ENCODE measurements around the gene ZNF217. TPM values are rescaled to one million over a fixed set of nuclear protein-coding genes. Genes with fewer than 3 reads are reported as not detected.

Gene ZNF217
- polyA plus RNA-seq, 1 donor from 2014 or later, result 1.9 TPM

DNA sequence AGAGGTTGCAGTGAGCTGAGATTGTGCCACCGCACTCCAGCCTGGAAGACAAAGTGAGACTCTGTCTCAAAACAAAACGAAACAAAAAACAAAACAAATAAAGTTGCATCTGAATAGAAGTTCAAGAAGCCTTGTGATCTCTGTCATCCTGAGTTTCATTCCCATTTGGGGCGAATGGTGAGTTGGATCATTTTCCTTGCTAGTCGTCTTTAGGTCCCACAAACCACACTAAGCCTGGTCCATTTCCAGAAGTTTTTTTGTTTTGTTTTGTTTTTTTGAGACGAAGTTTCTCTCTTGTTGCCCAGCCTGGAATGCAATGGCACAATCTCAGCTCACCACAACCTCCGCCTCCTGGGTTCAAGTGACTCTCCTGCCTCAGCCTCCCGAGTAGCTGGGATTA, 33.8 kb downstream of the ZNF217 start:
- no peaks in the 10 kb centered on the region for H3K79me2 ChIP-seq (replicated peaks; ENCODE audit: insufficient read depth, low read length)
- no peak overlapping the region for H3K4me2 ChIP-seq (ENCODE audit: low read length)
- H3K36me3 ChIP-seq (ENCODE audit: insufficient read depth, low read length), result no peaks in the 10 kb centered on the region
- no peaks in the 10 kb centered on the region for H3K9me2 ChIP-seq (ENCODE audit: insufficient read depth, low read length)
- H3K27me3 ChIP-seq (ENCODE audit: insufficient read depth, low read depth, low read length), result no peaks in the 10 kb centered on the region
- no peaks in the 10 kb centered on the region for H4K20me1 ChIP-seq (ENCODE audit: insufficient read depth)
- no peak overlapping the region for H2AFZ ChIP-seq (ENCODE audit: low read depth, low read length)
- H3K4me3 ChIP-seq (ENCODE audit: low read length), result no peak overlapping the region
- no peak overlapping the region for H3K27ac ChIP-seq (ENCODE audit: low read length)
- H3F3A ChIP-seq (ENCODE audit: insufficient read depth, low read length, poor library complexity, severe bottlenecking), result no peaks in the 10 kb centered on the region
- TF ChIP-seq EP300 (conservative IDR thresholded peaks at IDR 0.05; ENCODE audit: poor library complexity, severe bottlenecking) (no peak), POLR2AphosphoS5 (IDR thresholded peaks at IDR 0.05) (no peak)
- H3K9me3 ChIP-seq (ENCODE audit: low read length), result no peaks in the 10 kb centered on the region
- no peak overlapping the region for H3K9ac ChIP-seq (ENCODE audit: low read length)

DNA sequence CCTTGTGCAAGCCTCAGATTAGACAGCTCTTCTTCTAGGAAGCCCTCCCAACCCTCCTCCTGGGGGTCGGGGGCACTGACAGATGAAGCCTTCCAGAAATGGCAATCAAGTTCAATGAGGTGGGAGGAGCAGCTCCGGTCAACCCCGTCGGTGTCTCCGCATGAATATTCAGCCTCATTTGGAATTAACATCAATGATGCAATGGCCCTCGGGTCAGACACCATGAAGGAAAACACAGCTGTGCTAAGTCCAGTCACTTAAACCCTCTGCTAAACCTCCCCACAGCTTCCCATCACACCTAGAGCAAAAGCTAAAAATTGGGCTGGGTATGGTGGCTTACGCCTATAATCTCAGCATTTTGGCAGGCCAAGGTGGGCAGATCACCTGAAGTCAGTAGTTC, 36.5 kb downstream of the ZNF217 start:
- Histone ChIP-seq H3K36me3 (ENCODE audit: insufficient read depth, low read length) (no peaks in the 10 kb centered on the region), H3K9ac (ENCODE audit: low read length) (no peak overlapping the region), H3K4me2 (ENCODE audit: low read length) (no peak overlapping the region), H3K27me3 (ENCODE audit: insufficient read depth, low read depth, low read length) (no peaks in the 10 kb centered on the region), H3F3A (ENCODE audit: insufficient read depth, low read length, poor library complexity, severe bottlenecking) (no peaks in the 10 kb centered on the region), H3K4me3 (ENCODE audit: low read length) (no peak overlapping the region), H4K20me1 (ENCODE audit: insufficient read depth) (no peaks in the 10 kb centered on the region), H3K79me2 (replicated peaks; ENCODE audit: insufficient read depth, low read length) (no peaks in the 10 kb centered on the region), H2AFZ (ENCODE audit: low read depth, low read length) (no peak overlapping the region), H3K9me2 (ENCODE audit: insufficient read depth, low read length) (no peaks in the 10 kb centered on the region), H3K9me3 (ENCODE audit: low read length) (no peaks in the 10 kb centered on the region), H3K27ac (ENCODE audit: low read length) (no peak overlapping the region)
- TF ChIP-seq POLR2AphosphoS5 (IDR thresholded peaks at IDR 0.05), result no peak
- TF ChIP-seq, protein P1, sequence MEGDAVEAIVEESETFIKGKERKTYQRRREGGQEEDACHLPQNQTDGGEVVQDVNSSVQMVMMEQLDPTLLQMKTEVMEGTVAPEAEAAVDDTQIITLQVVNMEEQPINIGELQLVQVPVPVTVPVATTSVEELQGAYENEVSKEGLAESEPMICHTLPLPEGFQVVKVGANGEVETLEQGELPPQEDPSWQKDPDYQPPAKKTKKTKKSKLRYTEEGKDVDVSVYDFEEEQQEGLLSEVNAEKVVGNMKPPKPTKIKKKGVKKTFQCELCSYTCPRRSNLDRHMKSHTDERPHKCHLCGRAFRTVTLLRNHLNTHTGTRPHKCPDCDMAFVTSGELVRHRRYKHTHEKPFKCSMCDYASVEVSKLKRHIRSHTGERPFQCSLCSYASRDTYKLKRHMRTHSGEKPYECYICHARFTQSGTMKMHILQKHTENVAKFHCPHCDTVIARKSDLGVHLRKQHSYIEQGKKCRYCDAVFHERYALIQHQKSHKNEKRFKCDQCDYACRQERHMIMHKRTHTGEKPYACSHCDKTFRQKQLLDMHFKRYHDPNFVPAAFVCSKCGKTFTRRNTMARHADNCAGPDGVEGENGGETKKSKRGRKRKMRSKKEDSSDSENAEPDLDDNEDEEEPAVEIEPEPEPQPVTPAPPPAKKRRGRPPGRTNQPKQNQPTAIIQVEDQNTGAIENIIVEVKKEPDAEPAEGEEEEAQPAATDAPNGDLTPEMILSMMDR (IDR thresholded peaks at IDR 0.05; ENCODE audit: poor library complexity, severe bottlenecking), result no peak
- TF ChIP-seq EZH2 (IDR thresholded peaks at IDR 0.05; ENCODE audit: borderline replicate concordance, insufficient read depth, low read length, poor library complexity, severe bottlenecking), result no peak

DNA sequence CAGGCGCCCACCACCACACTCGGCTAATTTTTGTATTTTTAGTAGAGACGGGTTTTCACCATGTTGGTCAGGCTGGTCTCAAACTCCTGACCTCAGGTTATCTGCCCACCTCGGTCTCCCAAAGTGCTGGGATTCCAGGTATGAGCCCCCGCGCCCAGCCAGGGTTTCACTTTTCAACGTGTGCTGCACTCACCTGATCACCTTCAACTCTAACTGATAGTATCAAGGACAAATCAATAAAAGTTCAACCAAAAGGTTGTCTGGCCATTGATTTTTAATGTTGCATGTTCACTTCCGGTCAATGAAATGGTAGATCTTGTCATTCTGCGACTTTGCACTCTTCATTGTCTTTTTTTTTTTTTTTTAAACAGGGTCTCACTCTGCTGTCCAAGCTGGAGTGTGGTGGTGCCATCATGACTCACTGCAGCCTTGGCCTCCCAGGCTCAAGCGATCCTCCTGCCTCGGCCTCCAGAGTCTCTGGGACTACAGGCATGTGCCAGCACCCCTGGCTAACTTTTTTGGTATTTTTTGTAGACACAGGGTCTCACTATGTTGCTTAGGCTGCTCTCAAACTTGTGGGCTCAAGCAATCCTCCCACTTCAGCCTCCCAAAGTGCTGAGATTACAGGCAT, 37.3 kb downstream of the ZNF217 start:
- Histone ChIP-seq H2AFZ (ENCODE audit: low read depth, low read length) (no peak overlapping the region), H3F3A (ENCODE audit: insufficient read depth, low read length, poor library complexity, severe bottlenecking) (no peaks in the 10 kb centered on the region), H3K9ac (ENCODE audit: low read length) (no peak overlapping the region), H3K36me3 (ENCODE audit: insufficient read depth, low read length) (no peaks in the 10 kb centered on the region), H3K79me2 (replicated peaks; ENCODE audit: insufficient read depth, low read length) (no peaks in the 10 kb centered on the region), H3K4me3 (ENCODE audit: low read length) (no peak overlapping the region), H3K27me3 (ENCODE audit: insufficient read depth, low read depth, low read length) (no peaks in the 10 kb centered on the region), H3K9me3 (ENCODE audit: low read length) (no peaks in the 10 kb centered on the region), H3K9me2 (ENCODE audit: insufficient read depth, low read length) (no peaks in the 10 kb centered on the region), H4K20me1 (ENCODE audit: insufficient read depth) (no peaks in the 10 kb centered on the region), H3K4me2 (ENCODE audit: low read length) (no peak overlapping the region), H3K27ac (ENCODE audit: low read length) (no peak overlapping the region)
- TF ChIP-seq, protein P1 (IDR thresholded peaks at IDR 0.05; ENCODE audit: poor library complexity, severe bottlenecking), result no peak
- no peak for TF ChIP-seq RAD21 (conservative IDR thresholded peaks at IDR 0.05)
- no peak for TF ChIP-seq EP300 (conservative IDR thresholded peaks at IDR 0.05; ENCODE audit: poor library complexity, severe bottlenecking)
- no peak for TF ChIP-seq EZH2 (IDR thresholded peaks at IDR 0.05; ENCODE audit: borderline replicate concordance, insufficient read depth, low read length, poor library complexity, severe bottlenecking)
- no peak for TF ChIP-seq TAF1 (IDR thresholded peaks at IDR 0.05; ENCODE audit: low read depth)
- TF ChIP-seq, protein P2, sequence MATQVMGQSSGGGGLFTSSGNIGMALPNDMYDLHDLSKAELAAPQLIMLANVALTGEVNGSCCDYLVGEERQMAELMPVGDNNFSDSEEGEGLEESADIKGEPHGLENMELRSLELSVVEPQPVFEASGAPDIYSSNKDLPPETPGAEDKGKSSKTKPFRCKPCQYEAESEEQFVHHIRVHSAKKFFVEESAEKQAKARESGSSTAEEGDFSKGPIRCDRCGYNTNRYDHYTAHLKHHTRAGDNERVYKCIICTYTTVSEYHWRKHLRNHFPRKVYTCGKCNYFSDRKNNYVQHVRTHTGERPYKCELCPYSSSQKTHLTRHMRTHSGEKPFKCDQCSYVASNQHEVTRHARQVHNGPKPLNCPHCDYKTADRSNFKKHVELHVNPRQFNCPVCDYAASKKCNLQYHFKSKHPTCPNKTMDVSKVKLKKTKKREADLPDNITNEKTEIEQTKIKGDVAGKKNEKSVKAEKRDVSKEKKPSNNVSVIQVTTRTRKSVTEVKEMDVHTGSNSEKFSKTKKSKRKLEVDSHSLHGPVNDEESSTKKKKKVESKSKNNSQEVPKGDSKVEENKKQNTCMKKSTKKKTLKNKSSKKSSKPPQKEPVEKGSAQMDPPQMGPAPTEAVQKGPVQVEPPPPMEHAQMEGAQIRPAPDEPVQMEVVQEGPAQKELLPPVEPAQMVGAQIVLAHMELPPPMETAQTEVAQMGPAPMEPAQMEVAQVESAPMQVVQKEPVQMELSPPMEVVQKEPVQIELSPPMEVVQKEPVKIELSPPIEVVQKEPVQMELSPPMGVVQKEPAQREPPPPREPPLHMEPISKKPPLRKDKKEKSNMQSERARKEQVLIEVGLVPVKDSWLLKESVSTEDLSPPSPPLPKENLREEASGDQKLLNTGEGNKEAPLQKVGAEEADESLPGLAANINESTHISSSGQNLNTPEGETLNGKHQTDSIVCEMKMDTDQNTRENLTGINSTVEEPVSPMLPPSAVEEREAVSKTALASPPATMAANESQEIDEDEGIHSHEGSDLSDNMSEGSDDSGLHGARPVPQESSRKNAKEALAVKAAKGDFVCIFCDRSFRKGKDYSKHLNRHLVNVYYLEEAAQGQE (IDR thresholded peaks at IDR 0.05; ENCODE audit: borderline replicate concordance), result no peak
